ENCODE data around the gene TBC1D22A.

TBC1D22A gene

DNA sequence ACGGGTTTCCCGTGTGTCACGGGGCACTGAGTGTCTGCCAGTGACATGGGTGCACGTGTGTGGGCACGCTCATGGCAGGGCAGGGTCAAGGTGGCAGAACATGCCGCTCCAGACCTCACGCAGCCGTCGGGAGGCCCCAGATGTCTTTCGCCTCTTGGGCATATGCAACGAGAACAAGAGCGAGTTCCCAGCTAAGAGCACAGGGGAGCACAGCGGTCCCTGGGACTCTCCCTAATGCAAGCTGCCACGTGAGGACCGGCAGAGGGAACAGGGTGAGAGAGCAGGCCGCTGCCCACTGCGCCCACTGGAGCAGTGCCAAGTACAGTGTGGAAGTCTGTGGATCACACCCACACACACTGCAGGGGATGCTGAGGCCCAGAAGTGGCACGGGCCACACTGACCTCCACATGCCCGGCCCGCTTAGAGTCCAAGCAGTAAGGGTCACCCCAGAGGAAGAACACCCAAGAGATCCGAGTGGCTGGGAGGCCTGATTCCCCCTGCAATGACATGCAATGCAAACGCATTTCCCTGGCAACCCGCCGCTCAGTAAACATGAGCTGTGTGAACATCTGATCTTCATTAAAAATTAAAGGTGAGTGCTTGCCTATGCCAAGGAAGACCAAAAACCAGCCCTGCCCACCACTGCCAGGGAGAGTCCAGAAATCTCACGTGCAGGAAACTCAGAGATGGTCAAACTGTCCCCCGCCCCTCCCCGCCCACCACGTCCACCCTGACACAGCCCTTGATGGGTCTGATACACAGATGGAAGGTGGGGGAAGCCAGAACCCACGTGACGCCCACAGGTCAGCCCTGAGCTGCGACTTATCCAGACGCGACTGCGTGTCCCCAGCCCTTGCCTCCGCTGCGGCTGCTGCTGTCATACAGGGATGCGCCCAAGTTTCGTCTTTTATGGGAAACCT lies 36.1 kb upstream of the TBC1D22A start:
- DNase-seq (ENCODE audit: low read depth): no peak

GRCh38 chr22:46726986-46727317 lies 35.5 kb upstream of the TBC1D22A start:
- DNase-seq (ENCODE audit: low read depth): no peak
- H3K4me3 ChIP-seq (ENCODE audit: low read depth, low read length): no peak overlapping the region
- no peak for TF ChIP-seq CTCF (IDR thresholded peaks at IDR 0.05; ENCODE audit: control insufficient read depth, extremely low read depth, insufficient read depth)

More for the DNA sequence above, 36.1 kb upstream of the TBC1D22A start:
- no peak for TF ChIP-seq CTCF (IDR thresholded peaks at IDR 0.05; ENCODE audit: control insufficient read depth, extremely low read depth, insufficient read depth)
- H3K4me3 ChIP-seq (ENCODE audit: low read depth, low read length): no peak overlapping the region

- DNase-seq (ENCODE audit: low read depth): no peak
- TF ChIP-seq CTCF (IDR thresholded peaks at IDR 0.05; ENCODE audit: control insufficient read depth, extremely low read depth, insufficient read depth): no peak
- H3K4me3 ChIP-seq (ENCODE audit: low read depth, low read length): no peak overlapping the region
These were observed 34.6 kb upstream of the TBC1D22A start for GRCh38 chr22:46727813-46728364.

DNA sequence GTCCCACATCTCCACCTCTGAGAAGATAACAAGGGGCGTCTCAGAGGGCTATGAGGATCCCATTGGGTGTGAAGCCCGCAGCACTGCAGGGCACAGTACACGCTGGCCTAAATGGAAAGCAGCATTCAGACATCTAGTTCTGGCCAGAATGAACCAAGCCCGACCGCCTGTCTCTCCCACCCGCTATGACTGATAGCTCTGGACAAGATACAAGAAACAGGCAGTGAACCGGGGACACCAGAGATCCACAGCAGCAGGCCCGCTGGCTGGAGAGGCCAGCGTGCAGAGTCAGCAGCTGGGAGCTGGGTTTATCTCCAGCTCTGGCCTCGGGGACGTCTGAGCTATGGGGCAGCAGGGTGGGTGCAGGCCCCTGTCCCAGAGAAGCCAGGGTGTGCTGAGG lies 34.0 kb upstream of the TBC1D22A start:
- no peak for TF ChIP-seq CTCF (IDR thresholded peaks at IDR 0.05; ENCODE audit: control insufficient read depth, extremely low read depth, insufficient read depth)
- H3K4me3 ChIP-seq (ENCODE audit: low read depth, low read length): no peak overlapping the region
- no peak for DNase-seq (ENCODE audit: low read depth)

DNA sequence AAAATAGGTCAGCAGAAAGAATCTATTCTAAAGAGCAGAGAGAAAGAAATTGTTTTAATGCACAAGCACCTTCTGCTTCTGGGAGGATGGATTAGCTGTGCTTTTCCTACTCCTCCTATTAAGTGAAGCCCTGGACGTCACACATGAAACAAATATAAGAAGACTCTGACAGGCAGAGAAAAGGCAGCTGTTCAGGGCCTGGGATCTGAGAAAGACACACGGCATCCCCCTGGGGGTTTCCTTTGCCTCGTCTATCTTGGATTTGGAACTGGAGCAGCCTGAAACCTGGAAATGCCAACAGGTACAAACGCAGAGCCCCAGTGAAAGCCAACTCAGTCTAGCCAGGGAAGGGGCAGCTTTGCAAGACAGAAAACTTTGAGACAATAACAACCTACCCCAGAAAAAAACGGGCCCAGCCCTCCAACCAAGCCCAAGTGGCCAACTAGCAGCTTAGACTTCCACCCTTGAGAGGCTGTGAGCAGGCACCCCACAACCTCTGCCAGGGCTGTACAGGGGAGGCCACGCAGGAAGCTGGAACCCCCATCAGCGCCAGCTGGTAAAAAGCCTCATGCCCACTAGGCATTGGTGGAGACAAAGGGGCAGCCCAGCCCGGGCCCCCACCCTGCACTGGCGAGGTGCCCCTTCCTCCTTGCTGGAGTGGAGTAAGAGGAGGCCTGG lies 31.7 kb upstream of the TBC1D22A start:
- H3K4me3 ChIP-seq (ENCODE audit: low read depth, low read length): no peak overlapping the region
- DNase-seq (ENCODE audit: low read depth): no peak

More for the DNA sequence above, 31.7 kb upstream of the TBC1D22A start:
- no peak for TF ChIP-seq CTCF (IDR thresholded peaks at IDR 0.05; ENCODE audit: control insufficient read depth, extremely low read depth, insufficient read depth)
